Posterior cingulate gyrus (tissue), 11 donors: Measurements from ENCODE around the gene ALDH2.
A peak's percentile ranks its signal among the peaks of the same experiment; 100 is the strongest.
"Not testable (repeated sequence)": the region's sequence is repeated elsewhere in the genome, so short reads cannot be mapped to it uniquely, and the experiment has no call there.

ENCODE experiments used
- DNase-seq, 10 donors: peaks; one replicate each; pipeline versions ENCODE4 v3.0.0 to v3.0.0-alpha.2; 2020 to 2021; ENCODE audit warnings: mixed read lengths in 3 of 10
- intact Hi-C: fragments of 100-400 bp; cut with DNase I; formaldehyde crosslinking; loops from one replicate; pipeline ENCODE4 v1.15.1; 2023

Gene ALDH2

DNA sequence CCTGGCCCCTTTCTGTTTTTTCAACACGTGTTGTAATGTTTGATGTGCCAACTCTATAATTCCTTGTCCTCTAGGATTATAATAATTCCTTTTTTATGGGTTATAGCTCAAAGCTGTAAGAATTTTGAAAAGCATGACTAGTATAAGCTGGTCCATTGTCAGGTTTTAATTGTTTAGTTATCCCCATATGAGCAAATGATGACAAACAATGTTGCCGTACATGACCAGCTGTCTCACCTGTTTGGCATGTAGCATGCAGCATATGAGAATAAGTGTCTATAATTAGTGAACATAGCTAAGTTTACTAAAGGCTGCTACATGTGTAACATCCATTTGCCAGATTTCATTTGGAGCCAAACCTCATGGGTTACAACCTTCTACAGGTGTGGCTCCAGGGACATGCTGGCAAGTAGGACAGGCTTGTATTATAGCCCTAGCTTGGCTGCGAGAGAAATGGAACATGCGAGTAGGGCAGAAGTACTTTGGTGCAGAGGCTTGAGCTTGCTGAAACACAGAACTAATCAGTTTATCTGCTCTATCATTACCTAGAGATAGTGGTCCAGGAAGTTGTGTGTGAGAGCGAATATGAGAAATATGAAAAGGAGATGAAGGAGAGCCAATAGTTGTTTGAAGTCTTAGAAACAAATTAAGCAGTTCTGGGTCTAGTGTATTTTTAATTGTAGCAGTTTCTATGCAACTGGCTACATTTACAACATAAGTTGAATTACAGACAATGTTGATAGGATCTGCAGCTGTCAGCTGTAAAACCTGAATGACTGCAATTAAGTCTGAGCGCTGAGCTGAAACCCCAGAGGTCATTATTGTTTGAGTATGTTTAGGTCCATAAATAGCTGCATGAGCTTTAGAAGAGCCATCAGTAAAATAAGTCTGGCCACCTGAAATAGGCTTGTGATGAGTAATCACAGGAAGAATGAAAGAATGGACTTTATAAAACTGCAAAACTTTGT is 52.7 kb downstream of the ALDH2 start:
- DNase-seq = no peak
- intact Hi-C loops = no loop called here

DNA sequence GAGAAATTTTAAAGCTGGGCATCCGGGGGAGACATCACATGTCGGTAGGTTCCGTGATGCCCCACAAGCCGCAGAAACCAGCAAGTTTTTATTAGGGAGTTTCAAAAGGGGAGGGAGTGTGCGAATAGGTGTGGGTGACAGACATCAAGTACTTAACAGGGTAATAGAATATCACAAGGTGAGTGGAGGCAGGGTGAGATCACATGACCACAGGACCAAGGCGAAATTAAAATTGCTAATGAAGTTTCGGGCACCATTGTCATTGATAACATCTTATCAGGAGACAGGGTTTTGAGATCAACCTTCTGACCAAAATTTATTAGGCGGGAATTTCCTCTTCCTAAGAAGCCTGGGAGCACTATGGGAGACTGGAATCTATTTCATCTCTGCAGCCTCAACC is 54.1 kb downstream of the ALDH2 start:
- DNase-seq, intact Hi-C loops: not testable (repeated sequence)

DNA sequence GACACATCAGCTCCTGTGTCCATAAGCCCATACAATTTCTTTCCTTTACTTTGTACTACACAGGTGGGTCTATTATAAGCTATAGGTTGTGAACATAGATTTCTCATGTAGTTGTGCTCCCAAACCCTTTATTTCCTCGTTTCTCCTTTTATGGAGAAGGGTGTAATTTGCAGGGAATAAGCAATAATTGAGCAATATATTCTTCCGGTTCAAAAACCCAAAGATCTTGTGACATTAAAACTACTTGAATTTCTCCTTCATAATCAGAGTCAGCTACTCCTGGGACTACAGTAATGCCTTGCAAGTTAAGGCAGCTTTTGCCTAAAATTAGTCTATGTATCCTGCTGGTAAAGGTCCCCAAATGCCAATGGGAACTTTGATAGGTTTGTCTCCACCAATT is 56.2 kb downstream of the ALDH2 start:
- intact Hi-C loops = no loop called here

DNA sequence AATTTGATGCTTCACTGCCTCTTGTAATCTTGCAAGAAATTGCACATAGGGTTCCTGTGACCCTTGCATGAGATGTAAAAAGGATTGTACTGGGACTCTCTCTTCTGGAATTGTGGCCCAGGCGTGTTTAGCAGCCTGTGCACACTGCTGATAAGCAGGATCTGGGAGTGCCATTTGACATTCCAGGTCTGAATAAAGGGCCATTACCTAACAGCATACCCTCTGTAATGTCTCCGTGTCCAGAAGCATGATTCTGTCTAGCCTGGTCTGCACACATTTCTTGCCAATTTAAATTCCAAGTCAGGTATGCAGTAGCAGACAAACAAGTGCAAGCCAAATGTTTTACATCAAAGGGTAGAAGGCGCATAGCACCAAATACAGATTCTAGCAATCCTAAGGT is 57.2 kb downstream of the ALDH2 start:
- intact Hi-C loops = no loop called here
- no peak for DNase-seq

More for the DNA sequence above, 56.2 kb downstream of the ALDH2 start:
- no peak for DNase-seq

DNA sequence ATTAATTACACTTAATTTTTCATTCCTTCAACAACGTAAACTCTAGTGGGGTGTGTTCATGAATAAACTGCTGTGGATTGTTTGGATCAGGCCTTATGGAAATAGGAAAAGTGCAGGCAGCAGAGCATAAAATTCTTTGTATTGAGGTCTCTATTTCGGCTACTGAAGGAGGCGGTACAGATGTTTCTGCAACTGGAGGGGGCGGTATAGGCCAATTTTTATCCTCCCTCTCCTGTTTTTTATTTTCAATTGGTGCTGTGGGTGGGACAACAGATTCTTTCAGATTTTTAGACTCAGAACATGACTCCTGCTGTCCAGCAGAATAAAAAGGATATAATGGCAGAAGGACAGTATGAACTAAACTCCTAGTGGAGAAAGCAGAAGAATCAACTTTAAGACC is 57.6 kb downstream of the ALDH2 start:
- DNase-seq, intact Hi-C loops: not testable (repeated sequence)

DNA sequence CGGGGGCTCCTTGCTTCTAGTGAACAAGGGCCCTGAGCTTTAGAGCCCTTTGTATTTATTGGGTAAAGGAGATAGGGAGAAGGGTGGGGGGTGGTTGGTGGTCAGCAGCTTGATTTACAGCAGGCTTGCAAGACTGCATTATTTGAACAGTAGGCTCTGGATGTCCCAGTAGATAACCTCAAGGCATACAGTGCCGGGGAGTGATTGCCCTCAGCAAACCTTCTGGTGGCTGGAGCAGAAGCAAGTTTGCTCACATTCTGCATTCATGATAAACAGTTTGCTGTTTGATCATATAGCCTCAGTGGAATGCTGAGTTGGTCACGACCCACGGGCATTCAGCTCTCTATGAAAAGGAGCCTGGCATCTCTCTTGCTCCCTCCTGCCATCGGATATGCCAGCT is 58.8 kb downstream of the ALDH2 start:
- intact Hi-C loops = no loop called here

DNA sequence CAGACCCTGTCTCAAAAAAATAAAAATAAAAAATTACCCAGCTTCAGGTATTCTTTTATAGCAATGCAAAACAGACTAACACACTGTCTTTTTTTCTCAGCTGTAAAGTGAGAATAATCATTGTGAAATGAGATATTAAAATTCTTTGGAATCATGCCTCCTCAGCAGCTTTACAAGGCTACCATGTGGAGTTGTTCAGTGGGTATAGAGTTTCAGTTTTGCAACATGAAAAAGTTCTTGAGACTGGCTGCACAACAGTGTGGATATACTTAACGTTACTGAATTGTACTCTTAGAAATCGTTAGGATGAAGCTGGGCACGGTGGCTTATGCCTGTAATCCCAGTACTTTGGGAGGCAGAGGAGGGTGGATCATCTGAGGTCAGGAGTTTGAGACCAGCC is 59.6 kb downstream of the ALDH2 start:
- DNase-seq = no peak
- intact Hi-C loops = no loop called here

More for the DNA sequence above, 58.8 kb downstream of the ALDH2 start:
- DNase-seq = no peak

DNA sequence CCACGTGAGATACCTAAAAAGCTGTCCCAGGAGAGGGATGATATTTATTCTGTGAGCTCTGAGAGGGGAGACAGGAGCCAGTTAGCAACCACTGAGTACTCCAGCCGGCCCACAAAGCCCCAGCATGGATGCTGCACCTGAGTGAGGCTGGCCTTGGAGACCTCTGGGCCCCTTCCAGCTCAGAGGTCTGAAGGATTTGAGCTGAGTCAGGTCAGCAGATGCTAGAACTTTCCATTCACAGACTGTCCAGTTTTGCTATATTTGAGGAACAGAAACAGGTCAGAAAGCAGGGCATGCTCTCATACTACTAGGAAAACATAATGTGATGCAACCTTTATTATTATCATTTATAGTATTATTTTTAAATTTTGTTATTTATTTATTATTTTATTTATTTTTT is 60.3 kb downstream of the ALDH2 start:
- DNase-seq = no peak

DNA sequence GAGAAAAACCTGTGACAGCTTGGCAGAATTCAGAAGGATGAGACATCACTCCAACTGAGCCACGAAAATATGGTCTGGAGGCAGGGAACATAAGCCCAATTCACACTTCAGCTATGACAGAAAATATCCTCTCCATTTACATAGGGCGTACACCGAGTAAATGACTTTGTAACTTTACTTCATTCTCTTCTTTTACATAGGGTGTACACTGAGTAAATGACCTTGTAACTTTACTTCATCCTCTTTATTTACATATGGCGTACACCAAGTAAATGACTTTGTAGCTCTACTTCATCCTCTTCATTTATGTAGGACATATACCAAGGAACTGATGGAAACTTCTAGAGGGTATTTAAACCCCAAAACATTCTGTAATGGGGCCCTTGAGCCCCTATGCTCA is 61.2 kb downstream of the ALDH2 start:
- intact Hi-C loops = no loop called here
- no peak for DNase-seq

More for the DNA sequence above, 60.3 kb downstream of the ALDH2 start:
- intact Hi-C loops = no loop called here

DNA sequence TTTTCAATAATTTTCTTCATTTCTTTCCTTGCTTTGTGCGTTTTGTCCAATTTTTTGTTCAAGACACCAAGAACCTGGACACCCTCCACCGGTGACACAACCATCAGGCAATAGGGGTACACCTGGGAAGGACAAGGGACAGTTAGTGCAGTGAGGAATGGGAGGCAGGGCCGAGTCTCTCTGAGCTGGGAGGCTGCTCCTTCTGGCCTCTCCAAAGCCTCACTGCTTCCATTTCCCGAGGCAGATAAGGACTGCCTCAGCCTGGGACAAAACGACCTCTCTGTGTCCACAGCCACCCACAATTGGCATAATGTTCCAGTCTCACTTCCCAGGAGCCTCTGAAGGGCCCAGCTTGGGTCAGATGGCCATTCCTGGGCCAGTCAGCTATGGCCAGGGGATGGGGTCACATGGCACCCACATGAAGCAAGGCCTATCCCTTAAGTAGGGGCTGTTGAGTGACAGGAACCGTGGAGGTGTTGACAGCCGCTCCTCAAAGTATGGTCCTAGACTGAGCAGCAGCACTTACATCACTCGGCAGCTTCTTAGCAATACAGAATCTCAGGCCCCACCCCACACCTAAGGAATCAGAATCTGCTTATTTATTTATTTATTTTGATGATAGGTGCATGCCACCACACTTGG is 61.7 kb downstream of the ALDH2 start:
- DNase-seq = no peak
- intact Hi-C loops = no loop called here

DNA sequence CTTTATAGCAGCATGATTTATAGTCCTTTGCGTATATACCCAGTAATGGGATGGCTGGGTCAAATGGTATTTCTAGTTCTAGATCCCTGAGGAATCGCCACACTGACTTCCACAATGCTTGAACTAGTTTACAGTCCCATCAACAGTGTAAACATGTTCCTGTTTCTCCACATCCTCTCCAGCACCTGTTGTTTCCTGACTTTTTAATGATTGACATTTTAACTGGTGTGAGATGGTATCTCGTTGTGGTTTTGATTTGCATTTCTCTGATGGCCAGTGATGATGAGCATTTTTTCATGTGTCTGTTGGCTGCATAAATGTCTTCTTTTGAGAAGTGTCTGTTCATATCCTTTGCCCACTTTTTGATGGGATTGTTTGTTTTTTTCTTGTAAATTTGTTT is 62.9 kb downstream of the ALDH2 start:
- intact Hi-C loops, DNase-seq: not testable (repeated sequence)

DNA sequence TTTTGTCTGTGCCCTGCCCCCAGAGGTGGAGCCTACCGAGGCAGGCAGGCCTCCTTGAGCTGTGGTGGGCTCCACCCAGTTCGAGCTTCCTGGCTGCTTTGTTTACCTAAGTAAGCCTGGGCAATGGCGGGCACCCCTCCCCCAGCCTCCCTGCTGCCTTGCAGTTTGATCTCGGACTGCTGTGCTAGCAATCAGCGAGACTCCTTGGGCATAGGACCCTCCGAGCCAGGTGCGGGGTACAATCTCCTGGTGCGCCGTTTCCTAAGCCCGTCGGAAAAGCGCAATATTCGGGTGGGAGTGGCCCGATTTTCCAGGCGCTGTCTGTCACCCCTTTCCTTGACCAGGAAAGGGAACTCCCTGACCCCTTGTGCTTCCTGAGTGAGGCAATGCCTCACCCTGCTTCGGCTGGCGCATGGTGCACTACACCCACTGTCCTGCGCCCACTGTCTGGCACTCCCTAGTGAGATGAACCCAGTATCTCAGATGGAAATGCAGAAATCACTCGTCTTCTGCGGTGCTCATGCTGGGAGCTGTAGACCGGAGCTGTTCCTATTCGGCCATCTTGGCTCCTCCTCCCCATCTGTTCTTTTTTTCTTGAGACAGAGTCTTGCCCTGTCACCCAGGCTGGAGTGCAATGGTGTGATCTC is 68.1 kb downstream of the ALDH2 start:
- intact Hi-C loops, DNase-seq: not testable (repeated sequence)

DNA sequence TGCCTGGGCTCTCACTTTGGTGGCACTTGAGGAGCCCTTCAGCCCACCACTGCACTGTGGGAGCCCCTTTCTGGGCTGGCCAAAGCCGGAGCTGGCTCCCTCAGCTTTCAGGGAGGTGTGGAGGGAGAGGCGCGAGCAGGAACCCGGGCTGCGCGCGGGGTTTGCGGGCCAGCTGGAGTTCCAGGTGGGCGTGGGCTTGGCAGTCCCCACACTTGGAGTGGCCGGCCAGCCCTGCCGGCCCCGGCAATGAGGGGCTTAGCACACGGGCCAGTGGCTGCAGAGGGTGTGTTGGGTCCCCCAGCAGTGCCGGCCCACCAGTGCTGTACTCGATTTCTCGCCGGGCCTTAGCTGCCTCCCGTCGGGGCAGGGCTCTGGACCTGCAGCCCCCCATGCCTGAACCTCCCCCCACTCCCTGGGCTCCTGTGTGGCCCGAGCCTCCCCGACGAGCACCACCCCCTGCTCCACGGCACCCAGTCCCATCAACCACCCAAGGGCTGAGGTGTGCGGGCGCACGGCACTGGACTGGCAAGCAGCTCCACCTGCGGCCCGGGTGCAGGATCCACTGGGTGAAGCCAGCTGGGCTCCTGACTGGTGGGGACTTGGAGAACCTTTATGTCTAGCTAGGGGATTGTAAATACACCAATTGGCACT is 68.9 kb downstream of the ALDH2 start:
- DNase-seq, intact Hi-C loops: not testable (repeated sequence)

DNA sequence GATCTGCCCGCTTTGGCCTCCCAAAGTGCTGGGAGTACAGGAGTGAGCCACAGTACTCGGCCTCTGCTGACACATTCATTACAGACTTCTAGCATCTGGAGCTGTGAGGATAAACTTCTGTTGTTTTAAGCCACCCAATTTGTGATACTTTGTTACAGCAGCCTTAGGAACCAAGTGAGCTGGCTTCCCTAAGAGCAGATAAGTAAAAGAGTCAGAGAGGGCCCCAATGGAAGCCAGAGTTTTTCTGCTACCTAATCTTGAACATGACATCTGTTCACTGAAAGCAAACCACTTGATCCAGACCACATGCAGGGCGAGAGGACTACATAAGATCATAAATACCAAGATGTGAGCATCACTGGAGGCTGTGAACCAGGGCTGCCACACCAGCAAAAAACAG is 71.6 kb downstream of the ALDH2 start:
- intact Hi-C loops = no loop called here
- DNase-seq = no peak

DNA sequence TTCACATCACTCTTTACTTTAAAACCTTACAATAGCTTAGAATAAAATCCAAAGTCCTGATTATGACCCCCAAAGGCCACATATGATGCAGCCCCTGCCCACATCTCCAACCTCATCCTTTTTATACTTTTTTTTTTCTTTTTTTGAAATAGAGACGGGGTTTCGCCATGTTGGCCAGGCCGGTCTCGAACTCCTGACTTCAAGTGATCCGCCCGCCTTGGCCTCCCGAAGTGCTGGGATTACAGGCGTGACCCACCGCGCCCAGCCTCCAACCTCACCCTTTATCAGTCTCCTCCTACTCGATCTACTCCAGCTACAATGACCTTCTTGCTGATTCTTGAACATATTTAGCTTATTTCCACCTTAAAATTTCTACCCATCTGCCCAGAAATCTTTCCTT is 74.1 kb downstream of the ALDH2 start:
- DNase-seq = no peak
- intact Hi-C loops = no loop called here

DNA sequence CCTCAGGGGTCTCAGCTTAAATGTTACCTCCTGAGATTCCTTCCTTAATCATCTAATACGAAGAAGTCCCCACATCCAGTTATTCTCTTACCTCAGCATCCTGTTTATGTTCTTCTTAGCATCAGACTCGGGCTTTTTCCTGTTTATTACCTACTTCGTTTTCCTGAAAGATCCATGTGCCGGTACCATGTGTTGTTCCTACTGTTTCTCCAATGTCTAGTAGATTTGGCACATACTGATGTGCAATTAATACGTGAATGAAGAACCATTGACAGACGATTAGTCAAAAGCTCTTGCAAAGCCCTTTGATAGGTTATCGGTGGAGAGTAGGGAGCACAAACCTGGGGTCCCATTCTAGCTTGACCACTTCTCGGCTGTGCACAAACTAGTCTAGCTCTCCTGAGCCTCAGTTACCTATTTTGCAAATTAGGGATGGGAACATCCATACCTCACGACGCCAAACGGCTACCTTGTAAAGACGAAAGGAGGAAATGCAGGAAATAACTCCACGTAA is 74.6 kb downstream of the ALDH2 start:
- DNase-seq = no peak

DNA sequence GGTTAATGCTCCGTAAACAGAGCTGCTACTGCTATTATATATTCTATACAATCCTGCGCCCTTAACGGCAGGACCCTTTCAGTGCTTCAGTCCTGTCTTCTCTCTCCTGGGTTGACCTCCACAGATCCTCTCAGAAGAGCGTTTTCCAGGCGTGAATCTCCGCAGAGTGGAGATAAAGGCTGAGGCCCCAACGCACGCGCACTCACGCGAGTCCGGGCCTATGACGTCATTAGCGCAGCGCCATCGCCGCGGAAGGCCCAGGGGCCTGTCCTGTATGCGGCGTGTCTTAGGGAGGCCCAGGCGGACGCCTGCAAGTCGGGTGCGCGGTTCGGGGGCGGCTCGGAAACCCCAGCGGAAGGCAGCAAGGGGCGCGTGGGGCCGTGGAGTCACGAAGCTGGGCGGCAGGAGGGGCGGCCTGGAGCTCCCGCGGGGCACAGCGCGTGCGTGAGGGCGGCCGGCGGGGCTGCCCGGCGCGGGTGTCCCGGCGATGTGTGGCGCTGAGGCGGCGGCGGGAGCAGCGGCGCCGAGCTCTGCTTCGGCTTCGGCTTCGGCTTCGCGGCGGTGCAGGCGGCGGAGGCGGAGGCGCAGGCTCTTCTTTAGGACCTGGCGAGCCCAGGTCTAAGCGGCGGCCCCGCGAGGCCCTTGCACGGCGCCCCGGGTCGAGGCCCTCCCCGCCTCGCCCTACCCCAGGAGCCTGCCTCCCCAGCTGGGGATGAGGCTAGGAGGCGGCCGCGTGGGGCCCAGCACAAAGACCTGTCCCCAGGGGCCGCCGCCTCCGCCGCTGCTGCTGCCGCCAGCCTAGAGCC is 75.2 kb downstream of the ALDH2 start, which contains the start of gene MAPKAPK5:
MAPKAPK5 (plus strand) TSS at position 479 of the 806 bp plus-strand sequence. CDS start 506 bp downstream, outside the sequence.
- intact Hi-C loops = no loop called here

More for the DNA sequence above, 74.6 kb downstream of the ALDH2 start:
- intact Hi-C loops = no loop called here

DNA sequence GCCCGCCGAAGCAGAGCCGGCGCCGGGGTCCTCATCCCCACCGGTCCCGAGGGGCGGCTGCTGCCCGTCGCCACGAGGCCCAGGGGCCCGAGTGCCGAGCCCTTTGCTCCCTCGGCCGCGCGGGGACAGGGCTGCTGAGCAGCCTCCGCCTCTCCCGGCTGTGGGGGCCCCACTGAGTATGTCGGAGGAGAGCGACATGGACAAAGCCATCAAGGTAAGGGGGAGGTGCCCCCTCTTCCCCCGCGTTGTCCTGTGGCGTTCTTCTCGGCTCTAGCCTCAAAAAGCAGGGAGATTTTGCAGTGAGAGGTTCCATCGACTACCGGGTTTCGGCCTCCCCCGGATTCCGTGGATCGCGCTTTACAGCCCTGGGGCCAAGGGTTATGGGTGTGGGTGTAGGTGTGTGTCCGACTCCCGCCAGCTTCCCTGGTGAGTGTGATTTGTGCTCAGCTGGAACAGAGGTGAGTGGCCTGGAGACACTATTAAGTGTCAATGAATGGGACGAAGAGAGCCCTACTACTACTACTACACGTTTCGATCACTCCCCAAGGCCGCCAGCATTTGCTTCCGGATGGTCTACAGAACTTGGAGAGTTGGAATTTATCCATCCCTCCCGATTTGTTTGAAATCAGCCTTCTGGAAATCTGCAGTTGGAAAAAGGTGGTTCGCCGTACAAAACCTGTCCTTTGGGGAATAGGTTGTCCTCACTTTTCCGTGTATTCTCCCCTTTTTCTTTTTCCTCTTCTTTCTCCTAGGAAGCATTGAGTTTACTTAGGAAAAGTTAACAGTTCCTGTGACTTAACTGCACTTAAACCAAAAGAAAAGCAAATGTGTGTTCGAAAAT is 76.0 kb downstream of the ALDH2 start:
- intact Hi-C loops = no loop called here
- DNase-seq = peak in 1 of 10 donors; percentile 5

More for the DNA sequence above, 75.2 kb downstream of the ALDH2 start, which contains the start of gene MAPKAPK5:
- peak; percentile 83 to 98 (median 88) for DNase-seq
